ENCODE data around the gene COLEC11. TPM values are rescaled to one million over a fixed set of nuclear protein-coding genes. Genes with fewer than 3 reads are reported as not detected.

Gene COLEC11
- 0.18 TPM for total RNA-seq
- 1 to 10 TPM in 1 of 8 donors, under 1 TPM in 6, not detected in 1; 0.14 to 1.3 (median 0.45) TPM for polyA plus RNA-seq (ENCODE audit: insufficient read depth in 1 of 8, insufficient read length in 8 of 8, low replicate concordance in 1 of 8)
- long read RNA-seq, donor 1, partial matches to known transcripts = 16 of 16 reads
- long read RNA-seq, donor 1, other reads (novel, unspliced or antisense) = 0 of 16 reads
- long read RNA-seq, donor 2, partial matches to known transcripts = 16 of 16 reads
- long read RNA-seq, donor 2, other reads (novel, unspliced or antisense) = 0 of 16 reads
- long read RNA-seq, donor 3, partial matches to known transcripts = 23 of 23 reads
- long read RNA-seq, donor 3, other reads (novel, unspliced or antisense) = 0 of 23 reads
- long read RNA-seq, donor 4, partial matches to known transcripts = 0 of 1 reads
- long read RNA-seq, donor 4, other reads (novel, unspliced or antisense) = 0 of 1 reads
- long read RNA-seq, donor 5, partial matches to known transcripts = 94 of 94 reads
- long read RNA-seq, donor 5, other reads (novel, unspliced or antisense) = 0 of 94 reads
- long read RNA-seq, donor 6, partial matches to known transcripts = 85 of 85 reads
- long read RNA-seq, donor 6, other reads (novel, unspliced or antisense) = 0 of 85 reads
- long read RNA-seq, donor 7, partial matches to known transcripts = 76 of 76 reads
- long read RNA-seq, donor 7, other reads (novel, unspliced or antisense) = 0 of 76 reads
- long read RNA-seq, donor 8 = 0 reads
- long read RNA-seq, donor 9, partial matches to known transcripts = 51 of 51 reads
- long read RNA-seq, donor 9, other reads (novel, unspliced or antisense) = 0 of 51 reads
- long read RNA-seq, donor 10 = 0 reads
- long read RNA-seq, donor 11, partial matches to known transcripts = 62 of 62 reads
- long read RNA-seq, donor 11, other reads (novel, unspliced or antisense) = 0 of 62 reads

DNA sequence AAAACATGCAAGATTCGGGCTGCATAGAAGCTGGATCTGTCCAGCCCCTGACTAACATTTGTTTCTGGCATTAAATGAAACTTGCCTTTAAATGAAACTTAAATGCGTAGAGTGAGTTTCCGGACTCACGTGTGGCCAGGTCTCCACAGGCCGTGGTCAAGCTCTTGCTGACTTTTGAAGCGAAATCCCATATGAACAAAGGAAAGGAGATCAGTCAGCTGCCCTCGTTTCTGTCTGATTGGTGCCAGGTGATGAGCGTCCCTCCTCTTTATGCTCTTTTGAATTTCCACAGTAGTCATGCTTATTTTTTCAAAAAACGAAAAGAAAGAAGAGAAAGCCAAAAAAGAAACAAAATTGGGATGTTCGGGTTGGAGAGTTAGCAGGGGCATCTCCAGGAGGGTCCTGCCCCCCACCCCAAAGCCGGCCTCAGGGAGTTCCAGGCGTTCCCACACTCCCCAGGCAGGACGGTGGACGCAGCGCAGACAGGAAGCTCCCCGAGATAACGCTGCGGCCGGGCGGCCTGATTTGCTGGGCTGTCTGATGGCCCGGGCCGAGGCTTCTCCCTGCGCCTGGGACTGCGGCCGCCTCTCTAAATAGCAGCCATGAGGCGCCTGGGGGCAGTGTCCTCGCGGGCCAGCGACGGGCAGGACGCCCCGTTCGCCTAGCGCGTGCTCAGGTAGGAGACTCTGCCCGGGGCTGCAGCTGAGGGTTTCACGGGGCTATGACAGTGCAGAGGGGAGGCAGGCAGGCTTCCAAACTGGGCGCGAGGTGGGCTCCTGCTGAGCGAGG lies at the start of gene COLEC11:
COLEC11 (plus strand) TSS at position 620 of the 789 bp plus-strand sequence. CDS start 9,229 bp downstream, outside the sequence.
- Histone ChIP-seq H3K9me3 (replicated peaks; ENCODE audit: control insufficient read depth, low read depth, low read length) (no peaks in the 10 kb centered on the region), H3K27me3 (ENCODE audit: control insufficient read depth, insufficient read depth, low read length) (no peaks in the 10 kb centered on the region), H3K27ac (ENCODE audit: low read length) (no peak within 1 kb of the TSS), H3K4me1 (ENCODE audit: control insufficient read depth, insufficient read depth, low read length) (peaks cover 6% of the 10 kb centered on the region), H3K4me3 (ENCODE audit: low read length) (no peak within 1 kb of the TSS), H3K36me3 (ENCODE audit: control insufficient read depth, insufficient read depth, low read length) (no peaks in the 10 kb centered on the region)
- DNase-seq = peak; percentile 35
- 17% methylated on average over 32 of the region's 40 CpGs for WGBS (ENCODE audit: insufficient coverage)

DNA sequence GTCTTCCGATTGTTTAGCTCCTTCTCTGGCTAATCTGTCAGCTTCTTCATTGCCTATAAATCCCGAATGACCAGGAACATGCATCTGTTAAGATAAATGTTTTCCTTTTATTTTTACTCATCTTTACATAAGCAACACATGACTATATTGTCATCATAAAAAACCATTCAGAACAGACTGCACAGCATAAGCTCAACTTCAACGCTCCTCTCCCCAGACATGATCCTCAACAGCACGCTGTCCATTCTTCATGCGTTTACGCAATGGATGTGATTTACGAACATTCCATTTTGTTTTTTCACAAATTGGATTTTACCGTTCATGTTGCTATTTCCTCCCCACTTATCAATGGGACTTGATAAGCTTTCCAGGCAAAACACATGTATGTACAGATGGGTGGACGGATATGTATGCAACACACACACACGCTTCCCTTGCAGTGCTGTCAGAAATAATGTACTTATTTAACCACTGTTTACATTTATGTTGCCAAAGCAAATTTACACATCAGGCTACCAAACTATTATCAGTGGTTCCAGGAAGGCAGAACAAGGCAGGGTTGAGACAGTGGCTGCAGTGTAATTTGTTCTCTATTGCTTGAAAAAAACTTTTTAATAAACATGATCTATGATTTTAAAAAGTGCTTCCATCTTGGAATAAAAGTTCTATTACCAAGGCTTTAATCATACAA lies 49.0 kb upstream of the COLEC11 start:
- Histone ChIP-seq H3K9me3 (replicated peaks; ENCODE audit: control insufficient read depth, low read depth, low read length) (no peaks in the 10 kb centered on the region), H3K36me3 (ENCODE audit: control insufficient read depth, insufficient read depth, low read length) (peaks cover 81% of the 10 kb centered on the region), H3K27ac (ENCODE audit: low read length) (no peak overlapping the region), H3K4me3 (ENCODE audit: low read length) (no peak overlapping the region), H3K27me3 (ENCODE audit: control insufficient read depth, insufficient read depth, low read length) (no peaks in the 10 kb centered on the region), H3K4me1 (ENCODE audit: control insufficient read depth, insufficient read depth, low read length) (no peaks in the 10 kb centered on the region)
- DNase-seq = no peak
- 93% methylated on average over 5 of the region's 10 CpGs for WGBS (ENCODE audit: insufficient coverage)

GRCh38 chr2:3547915-3548314 lies 47.0 kb upstream of the COLEC11 start:
- DNase-seq = no peak
- Histone ChIP-seq H3K36me3 (ENCODE audit: control insufficient read depth, insufficient read depth, low read length) (peaks cover 80% of the 10 kb centered on the region), H3K9me3 (replicated peaks; ENCODE audit: control insufficient read depth, low read depth, low read length) (no peaks in the 10 kb centered on the region), H3K4me3 (ENCODE audit: low read length) (no peak overlapping the region), H3K27me3 (ENCODE audit: control insufficient read depth, insufficient read depth, low read length) (no peaks in the 10 kb centered on the region), H3K27ac (ENCODE audit: low read length) (no peak overlapping the region), H3K4me1 (ENCODE audit: control insufficient read depth, insufficient read depth, low read length) (no peaks in the 10 kb centered on the region)
- 100% methylated on average over 2 of the region's 2 CpGs for WGBS (ENCODE audit: insufficient coverage)

DNA sequence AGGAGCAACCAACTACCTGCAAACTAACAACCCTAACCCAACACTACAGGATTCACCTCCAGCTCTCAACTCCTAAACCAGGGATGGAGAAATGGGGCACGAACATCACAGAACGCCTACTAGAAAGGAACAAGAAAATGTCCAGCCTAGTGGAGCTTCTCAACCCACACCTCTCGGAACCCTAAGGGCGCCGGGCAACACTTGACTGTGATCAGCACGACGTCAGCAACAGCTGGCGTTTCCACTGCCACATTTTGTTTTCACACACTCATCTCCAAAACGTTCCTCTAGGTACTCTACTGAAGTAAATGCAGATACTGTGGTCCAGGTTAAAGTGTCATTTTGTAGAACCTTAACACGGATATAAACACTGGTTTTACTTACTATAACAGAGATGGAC lies 41.0 kb upstream of the COLEC11 start:
- Histone ChIP-seq H3K27ac (ENCODE audit: low read length) (no peak overlapping the region), H3K27me3 (ENCODE audit: control insufficient read depth, insufficient read depth, low read length) (no peaks in the 10 kb centered on the region), H3K36me3 (ENCODE audit: control insufficient read depth, insufficient read depth, low read length) (peaks cover 59% of the 10 kb centered on the region), H3K9me3 (replicated peaks; ENCODE audit: control insufficient read depth, low read depth, low read length) (no peaks in the 10 kb centered on the region), H3K4me1 (ENCODE audit: control insufficient read depth, insufficient read depth, low read length) (peaks cover 8% of the 10 kb centered on the region), H3K4me3 (ENCODE audit: low read length) (no peak overlapping the region)
- DNase-seq = no peak
- 93% methylated on average over 7 of the region's 10 CpGs for WGBS (ENCODE audit: insufficient coverage)

GRCh38 chr2:3557639-3558204 lies 37.2 kb upstream of the COLEC11 start:
- DNase-seq = no peak
- H3K4me1 ChIP-seq (ENCODE audit: control insufficient read depth, insufficient read depth, low read length) = peaks cover 13% of the 10 kb centered on the region
- no peaks in the 10 kb centered on the region for H3K27me3 ChIP-seq (ENCODE audit: control insufficient read depth, insufficient read depth, low read length)
- H3K9me3 ChIP-seq (replicated peaks; ENCODE audit: control insufficient read depth, low read depth, low read length) = no peaks in the 10 kb centered on the region
- H3K27ac ChIP-seq (ENCODE audit: low read length) = peak overlapping the region; percentile 97
- H3K4me3 ChIP-seq (ENCODE audit: low read length) = peak overlapping the region; percentile 95
- H3K36me3 ChIP-seq (ENCODE audit: control insufficient read depth, insufficient read depth, low read length) = peaks cover 34% of the 10 kb centered on the region
- 0% methylated on average over 38 of the region's 40 CpGs for WGBS (ENCODE audit: insufficient coverage)

DNA sequence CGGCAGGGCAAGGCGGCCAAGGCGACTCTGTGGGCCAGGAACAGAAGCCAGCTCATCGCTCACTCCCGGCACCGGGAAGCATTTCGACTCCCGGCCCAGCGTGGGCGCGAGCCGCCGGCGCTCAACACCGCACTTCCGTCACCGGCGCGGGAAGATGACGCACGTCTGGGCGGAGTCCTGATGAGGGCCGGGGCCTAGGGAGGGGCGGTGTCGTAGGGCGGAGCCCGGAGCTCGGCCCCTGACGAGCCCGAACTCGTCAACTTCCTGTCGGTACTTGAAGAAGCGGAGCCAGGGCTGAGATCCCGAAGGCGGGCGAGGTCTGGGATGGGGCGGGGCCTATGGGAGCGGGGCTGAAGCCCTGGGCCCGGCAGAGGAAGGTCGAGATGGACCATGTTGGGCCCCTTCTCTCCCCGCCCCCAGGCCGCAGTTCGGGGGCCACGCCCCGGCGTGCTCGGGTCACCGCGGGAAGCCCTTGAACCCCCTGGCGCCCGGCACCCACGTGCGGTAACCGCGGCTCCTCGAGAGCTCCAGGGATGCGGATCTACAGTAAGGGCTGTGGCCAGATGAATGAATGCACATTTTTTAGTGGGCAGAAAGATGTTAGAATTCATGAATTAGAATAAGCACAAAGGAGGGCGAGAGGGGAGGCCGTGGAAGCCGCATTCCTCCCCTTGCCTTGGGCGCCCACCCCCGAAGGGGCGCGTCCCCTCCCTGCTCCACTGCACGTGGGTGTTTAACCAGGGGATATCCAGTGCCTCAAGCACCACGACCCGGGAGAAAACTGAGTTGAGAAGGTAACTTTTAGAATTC lies 36.5 kb upstream of the COLEC11 start, which contains the start of gene RNASEH1:
RNASEH1 (minus strand) TSS at position 129 of the 810 bp plus-strand sequence; CDS start at position 56, 73 bp downstream.
- Histone ChIP-seq H3K36me3 (ENCODE audit: control insufficient read depth, insufficient read depth, low read length) (peaks cover 31% of the 10 kb centered on the region), H3K27ac (ENCODE audit: low read length) (peak within 1 kb of the TSS; percentile 97), H3K4me1 (ENCODE audit: control insufficient read depth, insufficient read depth, low read length) (peaks cover 13% of the 10 kb centered on the region), H3K4me3 (ENCODE audit: low read length) (peak within 1 kb of the TSS; percentile 95), H3K27me3 (ENCODE audit: control insufficient read depth, insufficient read depth, low read length) (no peaks in the 10 kb centered on the region), H3K9me3 (replicated peaks; ENCODE audit: control insufficient read depth, low read depth, low read length) (no peaks in the 10 kb centered on the region)
- WGBS (ENCODE audit: insufficient coverage) = under 1% methylated on average over 58 of the region's 67 CpGs
- DNase-seq = peak; percentile 99

DNA sequence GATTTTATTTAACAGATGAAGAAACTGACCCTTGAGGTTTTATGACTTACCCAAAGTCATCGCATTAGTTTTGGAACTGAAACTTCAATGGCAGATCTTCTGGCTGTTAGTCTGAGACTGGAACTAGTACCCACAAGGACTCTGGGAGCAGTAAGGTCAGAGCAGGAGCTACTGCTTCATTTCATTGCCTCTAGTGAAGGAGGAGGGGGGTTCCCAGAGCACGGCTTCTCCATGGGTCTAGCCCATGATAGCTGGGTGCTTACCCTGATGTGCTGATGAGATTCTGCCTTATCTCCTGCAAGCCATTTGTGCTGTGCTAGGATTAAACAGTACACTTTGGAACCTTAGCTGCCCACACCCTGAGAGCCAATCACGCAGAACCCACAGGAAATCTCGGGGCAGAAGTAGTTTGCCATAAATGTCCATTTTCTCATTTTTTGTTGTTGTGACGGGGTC lies 31.4 kb upstream of the COLEC11 start:
- Histone ChIP-seq H3K27me3 (ENCODE audit: control insufficient read depth, insufficient read depth, low read length) (no peaks in the 10 kb centered on the region), H3K4me3 (ENCODE audit: low read length) (no peak overlapping the region), H3K4me1 (ENCODE audit: control insufficient read depth, insufficient read depth, low read length) (peaks cover 8% of the 10 kb centered on the region), H3K27ac (ENCODE audit: low read length) (no peak overlapping the region), H3K36me3 (ENCODE audit: control insufficient read depth, insufficient read depth, low read length) (peaks cover 5% of the 10 kb centered on the region), H3K9me3 (replicated peaks; ENCODE audit: control insufficient read depth, low read depth, low read length) (no peaks in the 10 kb centered on the region)
- WGBS (ENCODE audit: insufficient coverage) = 91% methylated on average over 5 of the region's 5 CpGs
- no peak for DNase-seq

- WGBS (ENCODE audit: insufficient coverage) = 40% methylated on average over 1 of the region's 6 CpGs
- H3K4me1 ChIP-seq (ENCODE audit: control insufficient read depth, insufficient read depth, low read length) = no peaks in the 10 kb centered on the region
- H3K27me3 ChIP-seq (ENCODE audit: control insufficient read depth, insufficient read depth, low read length) = no peaks in the 10 kb centered on the region
- H3K9me3 ChIP-seq (replicated peaks; ENCODE audit: control insufficient read depth, low read depth, low read length) = no peaks in the 10 kb centered on the region
- H3K4me3 ChIP-seq (ENCODE audit: low read length) = no peak overlapping the region
- H3K27ac ChIP-seq (ENCODE audit: low read length) = no peak overlapping the region
- H3K36me3 ChIP-seq (ENCODE audit: control insufficient read depth, insufficient read depth, low read length) = peaks cover 5% of the 10 kb centered on the region
- no peak for DNase-seq
Measured at GRCh38 chr2:3565117-3565516, 29.8 kb upstream of the COLEC11 start.
